A549 (cell line): ENCODE results near the gene GNG4. TPM values are rescaled to one million over a fixed set of nuclear protein-coding genes. Genes with fewer than 3 reads are reported as not detected.
A peak's percentile ranks its signal among the peaks of the same experiment; 100 is the strongest.

ENCODE experiments used
- ATAC-seq, 2 experiments: fragments of 200-7000 bp in 1 of 2; fragments of >200 bp in 1 of 2; cut with Nextera tagmentation in 1 of 2; cut with Tn5 transposase in 1 of 2; 3 replicates each; pipeline versions ENCODE4 v1.8.0 to v1.9.1; 2018 to 2020; ENCODE audit warnings: mild to moderate bottlenecking in 1 of 2, moderate library complexity in 1 of 2
- CTCF ChIA-PET: fragments of 300-600 bp; sonication (Branson Sonifier 250); formaldehyde crosslinking; extraction: SDS; loops from one replicate; lab custom pipeline; 2021; ENCODE audit warnings: antibody characterized with exemption, inconsistent platforms; lab: Yijun Ruan, JAX
- POLR2A ChIA-PET: fragments of 350-600 bp; formaldehyde crosslinking; extraction: SDS; loops from one replicate; lab custom pipeline; 2021; ENCODE audit warnings: antibody characterized with exemption, inconsistent platforms; lab: Yijun Ruan, JAX
- DNase-seq, 2 experiments: peaks; one replicate each; pipeline versions ENCODE4 v3.0.0 to v3.0.0-alpha.2; 2011 to 2016; ENCODE audit warnings: low read depth in 1 of 2, low spot score in 1 of 2
- FAIRE-seq: peaks from 2 replicates; lab custom pipeline; 2011; peaks lifted over from hg19 to GRCh38; lab: Jason Lieb, UNC
- H3K27ac ChIP-seq, 2 experiments: fragments of >200 bp; sonication (Bioruptor Twin); formaldehyde crosslinking; 3 replicates each; pipeline ENCODE4 v1.5.1; 2016 to 2017
- H3K4me1 ChIP-seq: fragments of >200 bp; sonication (Bioruptor Twin); formaldehyde crosslinking; 3 replicates; pipeline ENCODE4 v1.6.1; 2016
- H3K4me2 ChIP-seq: fragments of >200 bp; sonication (Bioruptor Twin); formaldehyde crosslinking; 3 replicates; pipeline ENCODE4 v1.6.1; 2016
- H3K4me3 ChIP-seq: fragments of >200 bp; sonication (Bioruptor Twin); formaldehyde crosslinking; 3 replicates; pipeline ENCODE4 v1.5.1; 2016
- H3K9me3 ChIP-seq: fragments of >200 bp; sonication (Bioruptor Twin); formaldehyde crosslinking; 3 replicates; pipeline ENCODE4 v1.6.1; 2016
- CBX2 ChIP-seq: fragments of 200-600 bp; sonication (generic); IDR thresholded peaks from 2 replicates; pipeline ENCODE4 v1.6.1; 2016; ENCODE audit warnings: low read depth, mild to moderate bottlenecking, borderline replicate concordance
- CBX8 ChIP-seq: fragments of 200-600 bp; sonication (generic); IDR thresholded peaks from 2 replicates; pipeline ENCODE4 v1.6.1; 2016
- CEBPB ChIP-seq, 2 experiments: fragments of >200 bp in 1 of 2; sonication (Bioruptor Twin) in 1 of 2; formaldehyde crosslinking in 1 of 2; IDR thresholded peaks; 2 replicates each; pipeline ENCODE4 v1.6.1; 2012 to 2016
- CHD4 ChIP-seq: fragments of 200-600 bp; sonication (generic); IDR thresholded peaks from 2 replicates; pipeline ENCODE4 v1.6.1; 2016; ENCODE audit warnings: antibody characterized with exemption, mild to moderate bottlenecking, borderline replicate concordance
- CTCF ChIP-seq: fragments of >200 bp; sonication (Bioruptor Twin); formaldehyde crosslinking; IDR thresholded peaks from 3 replicates; pipeline ENCODE4 v1.5.1; 2016
- EHF ChIP-seq: fragments of 250-450 bp; sonication (Bioruptor Pico); IDR thresholded peaks from 2 replicates; pipeline ENCODE4 v1.5.0; 2020; ENCODE audit warnings: mild to moderate bottlenecking
- ELK1 ChIP-seq: fragments of 150-350 bp; IDR thresholded peaks from 2 replicates; pipeline ENCODE4 v1.6.1; 2014; ENCODE audit warnings: low read depth, mild to moderate bottlenecking, low read length
- ESRRA ChIP-seq: fragments of 150-350 bp; IDR thresholded peaks from 2 replicates; pipeline ENCODE4 v1.6.1; 2014; ENCODE audit warnings: mild to moderate bottlenecking, low read length, borderline replicate concordance
- FOSB ChIP-seq: fragments of 250-450 bp; sonication (Bioruptor Pico); IDR thresholded peaks from 2 replicates; pipeline ENCODE4 v1.5.0; 2020; ENCODE audit warnings: mild to moderate bottlenecking, moderate library complexity
- GATA3 ChIP-seq: IDR thresholded peaks from 2 replicates; pipeline ENCODE4 v1.6.1; 2012; ENCODE audit warnings: borderline replicate concordance
- HES2 ChIP-seq: fragments of >200 bp; sonication (Bioruptor Twin); formaldehyde crosslinking; IDR thresholded peaks from 2 replicates; pipeline ENCODE4 v1.6.1; 2016
- HEYL ChIP-seq: fragments of 250-450 bp; sonication (Bioruptor Pico); IDR thresholded peaks from 2 replicates; pipeline ENCODE4 v1.8.0; 2021; ENCODE audit warnings: mild to moderate bottlenecking, moderate library complexity
- HMGXB4 ChIP-seq: fragments of 250-450 bp; sonication (Bioruptor Pico); IDR thresholded peaks from 2 replicates; pipeline ENCODE4 v1.5.0; 2021; ENCODE audit warnings: mild to moderate bottlenecking, moderate library complexity, borderline replicate concordance
- HOXB5 ChIP-seq: fragments of 250-450 bp; sonication (Bioruptor Pico); IDR thresholded peaks from 2 replicates; pipeline ENCODE4 v1.5.0; 2020; ENCODE audit warnings: mild to moderate bottlenecking, moderate library complexity
- JUN ChIP-seq, 2 experiments: fragments of >200 bp; sonication (Bioruptor Twin); formaldehyde crosslinking; IDR thresholded peaks; 2 replicates in 1 of 2; 3 replicates in 1 of 2; pipeline ENCODE4 v1.6.1; 2016 to 2017
- JUNB ChIP-seq: fragments of >200 bp; sonication (Bioruptor Twin); formaldehyde crosslinking; IDR thresholded peaks from 2 replicates; pipeline ENCODE4 v1.6.1; 2016
- KDM5A ChIP-seq: fragments of 200-600 bp; sonication (generic); IDR thresholded peaks from 2 replicates; pipeline ENCODE4 v1.6.1; 2016; ENCODE audit warnings: antibody characterized with exemption, mild to moderate bottlenecking
- MAFK ChIP-seq: fragments of 450-650 bp; IDR thresholded peaks from 2 replicates; pipeline ENCODE4 v1.6.1; 2014; ENCODE audit not compliant: partially characterized antibody
- MAZ ChIP-seq: fragments of 150-350 bp; IDR thresholded peaks from 2 replicates; pipeline ENCODE4 v1.6.1; 2014; ENCODE audit warnings: antibody characterized with exemption, low read depth, low read length, borderline replicate concordance
- MYC ChIP-seq: IDR thresholded peaks from 2 replicates; pipeline ENCODE4 v1.6.1; 2012; ENCODE audit warnings: mild to moderate bottlenecking, inconsistent platforms, low read length, improper control_type of control experiment, borderline replicate concordance
- NFE2L2 ChIP-seq: fragments of 150-350 bp; conservative IDR thresholded peaks from 2 replicates; pipeline ENCODE4 v1.6.1; 2014; ENCODE audit warnings: low read length
- NPAS2 ChIP-seq: fragments of 250-450 bp; sonication (Bioruptor Pico); IDR thresholded peaks from 2 replicates; pipeline ENCODE4 v1.8.0; 2022; ENCODE audit warnings: mild to moderate bottlenecking, moderate library complexity, borderline replicate concordance
- NR3C1 ChIP-seq: fragments of >200 bp; sonication (Bioruptor Twin); formaldehyde crosslinking; IDR thresholded peaks from 3 replicates; pipeline ENCODE4 v1.6.1; 2017
- RARB ChIP-seq: fragments of 250-450 bp; sonication (Bioruptor Pico); IDR thresholded peaks from 2 replicates; pipeline ENCODE4 v1.8.0; 2021; ENCODE audit warnings: mild to moderate bottlenecking, moderate library complexity
- RCOR1 ChIP-seq: fragments of 150-350 bp; IDR thresholded peaks from 2 replicates; pipeline ENCODE4 v1.6.1; 2014; ENCODE audit warnings: antibody characterized with exemption, low read length, low read depth
- RFX5 ChIP-seq: fragments of 450-650 bp; IDR thresholded peaks from 2 replicates; pipeline ENCODE4 v1.7.1; 2014; ENCODE audit warnings: antibody characterized with exemption, mild to moderate bottlenecking, moderate library complexity
- SREBF2 ChIP-seq: fragments of 450-650 bp; IDR thresholded peaks from 2 replicates; pipeline ENCODE4 v1.6.1; 2014; ENCODE audit warnings: mild to moderate bottlenecking, moderate library complexity
- TFCP2L1 ChIP-seq: fragments of 250-450 bp; sonication (Bioruptor Pico); IDR thresholded peaks from 2 replicates; pipeline ENCODE4 v1.5.0; 2021; ENCODE audit warnings: mild to moderate bottlenecking
- TP53 ChIP-seq: fragments of 250-450 bp; sonication (Bioruptor Pico); IDR thresholded peaks from 2 replicates; pipeline ENCODE4 v1.5.0; 2021; ENCODE audit warnings: mild to moderate bottlenecking, moderate library complexity
- ZNF302 ChIP-seq: fragments of 250-450 bp; sonication (Bioruptor Pico); IDR thresholded peaks from 2 replicates; pipeline ENCODE4 v1.9.0; 2021; ENCODE audit warnings: inconsistent platforms, mild to moderate bottlenecking, moderate library complexity
- ZSCAN20 ChIP-seq: fragments of 250-450 bp; sonication (Bioruptor Pico); IDR thresholded peaks from 2 replicates; pipeline ENCODE4 v1.8.0; 2022; ENCODE audit warnings: mild to moderate bottlenecking, moderate library complexity
- WGBS: methylation state at CpG from one replicate; pipeline ENCODE4 v1.1.6; 2017; ENCODE audit errors: missing lambda C conversion rate; 5-methylcytosine and 5-hydroxymethylcytosine counted together
- polyA plus RNA-seq, 4 experiments: library from polyadenylated mRNA; depleted of rRNA in 3 of 4; stranded (reverse); fragments of >200 nt; fragmentation: RNase III in 1 of 4; extraction: RNeasy Plus Mini Kit Qiagen cat#74134 plus additional on column Dnase treatment in 1 of 4; gene quantifications; 2 replicates in 3 of 4; 3 replicates in 1 of 4; pipeline ENCODE4 v1.2.3, GENCODE V29; 2011 to 2017
- TF ChIP-seq, protein P1 (sequence below): fragments of 250-450 bp; sonication (Bioruptor Pico); IDR thresholded peaks from 2 replicates; pipeline ENCODE4 v1.5.0; 2020; ENCODE audit warnings: low read depth, mild to moderate bottlenecking, moderate library complexity
- TF ChIP-seq, protein P2 (sequence below): fragments of >200 bp; sonication (Bioruptor Twin); formaldehyde crosslinking; IDR thresholded peaks from 3 replicates; pipeline ENCODE4 v1.6.1; 2016
- TF ChIP-seq, protein P3 (sequence below): IDR thresholded peaks from 2 replicates; pipeline ENCODE4 v1.6.1; 2012

GNG4 gene
- polyA plus RNA-seq, 2 of the 4 experiments (the other 2 are of a cell fraction): 10.5 to 16.3 TPM

DNA sequence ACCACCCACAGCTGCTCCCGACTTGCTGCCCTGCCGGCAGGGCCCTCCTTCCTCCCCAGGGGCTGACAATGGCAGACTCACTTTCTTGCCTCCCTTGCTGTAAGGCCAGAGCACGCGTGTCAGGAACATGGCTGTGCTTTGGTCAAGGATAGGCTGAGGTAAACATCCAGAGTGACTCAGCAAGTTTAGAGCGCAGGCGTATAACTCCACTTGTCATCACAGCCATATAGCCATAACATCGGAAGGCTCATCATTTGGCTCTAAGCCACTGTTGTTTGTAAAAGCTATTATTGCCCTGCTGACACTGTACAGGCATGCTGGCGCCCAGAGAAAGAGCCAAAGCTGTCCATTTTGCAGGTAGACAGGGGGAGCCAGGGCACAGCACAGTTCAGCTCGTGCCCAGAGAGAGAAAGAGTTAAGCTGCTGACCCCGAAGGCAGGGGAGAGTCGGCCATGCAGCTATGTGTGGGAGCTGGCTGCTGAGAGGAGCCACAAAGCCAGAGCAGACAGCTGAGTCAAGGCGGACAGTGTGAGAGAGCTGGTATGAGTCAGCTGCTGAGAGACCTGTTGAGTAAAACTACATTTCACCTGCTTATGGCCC, 60.6 kb downstream of the GNG4 start:
- peak; percentile 71 to 74 for ATAC-seq
- TF ChIP-seq HEYL (CRISPR knock-in tag) (peak; percentile 82; the same call in 1 of the 2 replicates), RARB (CRISPR knock-in tag) (peak; percentile 60; the same call in 1 of the 2 replicates), EHF (peak; percentile 98), CEBPB (IDR thresholded peaks at IDR 0.05) (no peak), NPAS2 (0 out of 2 replicates have a peak, but pooled peaks have one; percentile 45), ZNF302 (CRISPR knock-in tag) (peak; percentile 45; the same call in 1 of the 2 replicates), TP53 (CRISPR knock-in tag) (peak; percentile 76; the same call in 1 of the 2 replicates), RCOR1 (no peak), NR3C1 (no peak), NFE2L2 (peak; percentile 85), FOSB (CRISPR knock-in tag) (peak; percentile 97; the same call in 1 of the 2 replicates), CBX2 (no peak), RFX5 (no peak), JUN (IDR thresholded peaks at IDR 0.05) (no peak), HOXB5 (CRISPR knock-in tag) (peak; percentile 98), KDM5A (no peak), CTCF (no peak), MAZ (no peak), JUNB (no peak), MYC (no peak), ZSCAN20 (CRISPR knock-in tag) (peak; percentile 91), ELK1 (no peak), HMGXB4 (peak; percentile 40; the same call in 1 of the 2 replicates), HES2 (no peak), CBX8 (no peak), MAFK (peak; percentile 92), SREBF2 (no peak), GATA3 (no peak), TFCP2L1 (CRISPR knock-in tag) (0 out of 2 replicates have a peak, but pooled peaks have one; percentile 62), CHD4 (no peak), ESRRA (no peak)
- TF ChIP-seq, protein P1, sequence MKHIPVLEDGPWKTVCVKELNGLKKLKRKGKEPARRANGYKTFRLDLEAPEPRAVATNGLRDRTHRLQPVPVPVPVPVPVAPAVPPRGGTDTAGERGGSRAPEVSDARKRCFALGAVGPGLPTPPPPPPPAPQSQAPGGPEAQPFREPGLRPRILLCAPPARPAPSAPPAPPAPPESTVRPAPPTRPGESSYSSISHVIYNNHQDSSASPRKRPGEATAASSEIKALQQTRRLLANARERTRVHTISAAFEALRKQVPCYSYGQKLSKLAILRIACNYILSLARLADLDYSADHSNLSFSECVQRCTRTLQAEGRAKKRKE (CRISPR knock-in tag): peak; percentile 99
- TF ChIP-seq, protein P2, sequence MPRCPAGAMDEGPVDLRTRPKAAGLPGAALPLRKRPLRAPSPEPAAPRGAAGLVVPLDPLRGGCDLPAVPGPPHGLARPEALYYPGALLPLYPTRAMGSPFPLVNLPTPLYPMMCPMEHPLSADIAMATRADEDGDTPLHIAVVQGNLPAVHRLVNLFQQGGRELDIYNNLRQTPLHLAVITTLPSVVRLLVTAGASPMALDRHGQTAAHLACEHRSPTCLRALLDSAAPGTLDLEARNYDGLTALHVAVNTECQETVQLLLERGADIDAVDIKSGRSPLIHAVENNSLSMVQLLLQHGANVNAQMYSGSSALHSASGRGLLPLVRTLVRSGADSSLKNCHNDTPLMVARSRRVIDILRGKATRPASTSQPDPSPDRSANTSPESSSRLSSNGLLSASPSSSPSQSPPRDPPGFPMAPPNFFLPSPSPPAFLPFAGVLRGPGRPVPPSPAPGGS: no peak
- TF ChIP-seq, protein P3, sequence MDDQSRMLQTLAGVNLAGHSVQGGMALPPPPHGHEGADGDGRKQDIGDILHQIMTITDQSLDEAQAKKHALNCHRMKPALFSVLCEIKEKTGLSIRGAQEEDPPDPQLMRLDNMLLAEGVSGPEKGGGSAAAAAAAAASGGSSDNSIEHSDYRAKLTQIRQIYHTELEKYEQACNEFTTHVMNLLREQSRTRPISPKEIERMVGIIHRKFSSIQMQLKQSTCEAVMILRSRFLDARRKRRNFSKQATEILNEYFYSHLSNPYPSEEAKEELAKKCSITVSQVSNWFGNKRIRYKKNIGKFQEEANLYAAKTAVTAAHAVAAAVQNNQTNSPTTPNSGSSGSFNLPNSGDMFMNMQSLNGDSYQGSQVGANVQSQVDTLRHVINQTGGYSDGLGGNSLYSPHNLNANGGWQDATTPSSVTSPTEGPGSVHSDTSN: no peak

More for the DNA sequence above, 60.6 kb downstream of the GNG4 start:
- FAIRE-seq (no peak), DNase-seq (peak in 1 of 2 experiments; percentile 65)
- WGBS: 57% methylated on average over 12 of the region's 12 CpGs
- H3K4me1 ChIP-seq: peaks cover 14% of the 10 kb centered on the region; the same call in 2 of the 3 replicates
- 0 out of 3 replicates have a peak overlapping the region, but pooled peaks have one; percentile 9 for H3K4me2 ChIP-seq
- H3K4me3 ChIP-seq: no peak overlapping the region
- H3K9me3 ChIP-seq: no peaks in the 10 kb centered on the region
- peak overlapping the region; percentile 60 to 78; a peak in 5 of 6 replicates for H3K27ac ChIP-seq
- ChIA-PET POLR2A (no interaction called here), CTCF (interaction anchor here (1.0 to 1.8 kb wide), 3 partner anchors 9 to 65 kb away, joined by 3 to 10 read pairs (median 4); no protein-coding TSS in a partner anchor)
